ENCODE measurements around the gene C9orf43. TPM values are rescaled to one million over a fixed set of nuclear protein-coding genes. Genes with fewer than 3 reads are reported as not detected.
A peak's percentile ranks its signal among the peaks of the same experiment; 100 is the strongest.
"Not testable (repeated sequence)": the region's sequence is repeated elsewhere in the genome, so short reads cannot be mapped to it uniquely, and the experiment has no call there.

C9orf43 gene
- total RNA-seq, 1 experiment from 2014 or later, result 0.42 TPM

GRCh38 chr9:113421726-113422125, 11.2 kb downstream of the C9orf43 start:
- H3K36me3 ChIP-seq (replicated peaks; ENCODE audit: control insufficient read depth, insufficient read depth, low read length), result no peaks in the 10 kb centered on the region
- no peaks in the 10 kb centered on the region for H3K27me3 ChIP-seq (ENCODE audit: control insufficient read depth, insufficient read depth, low read length)
- no peak for DNase-seq
- H3K4me3 ChIP-seq (ENCODE audit: insufficient read depth, low read depth, low read length), result no peak overlapping the region

- DNase-seq, result no peak
Measured at GRCh38 chr9:113425072-113425471, 14.5 kb downstream of the C9orf43 start.

GRCh38 chr9:113426701-113427100, 16.2 kb downstream of the C9orf43 start:
- Histone ChIP-seq H3K4me3 (ENCODE audit: insufficient read depth, low read depth, low read length) (no peak overlapping the region), H3K36me3 (replicated peaks; ENCODE audit: control insufficient read depth, insufficient read depth, low read length) (no peaks in the 10 kb centered on the region), H3K27me3 (ENCODE audit: control insufficient read depth, insufficient read depth, low read length) (no peaks in the 10 kb centered on the region)
- DNase-seq, result no peak

More at GRCh38 chr9:113425072-113425471, 14.5 kb downstream of the C9orf43 start:
- H3K27me3 ChIP-seq (ENCODE audit: control insufficient read depth, insufficient read depth, low read length), result no peaks in the 10 kb centered on the region
- H3K36me3 ChIP-seq (replicated peaks; ENCODE audit: control insufficient read depth, insufficient read depth, low read length), result no peaks in the 10 kb centered on the region
- no peak overlapping the region for H3K4me3 ChIP-seq (ENCODE audit: insufficient read depth, low read depth, low read length)

- no peaks in the 10 kb centered on the region for H3K36me3 ChIP-seq (replicated peaks; ENCODE audit: control insufficient read depth, insufficient read depth, low read length)
- H3K27me3 ChIP-seq (ENCODE audit: control insufficient read depth, insufficient read depth, low read length), result no peaks in the 10 kb centered on the region
- no peak for DNase-seq
- H3K4me3 ChIP-seq (ENCODE audit: insufficient read depth, low read depth, low read length), result no peak overlapping the region
Measured at GRCh38 chr9:113427629-113428028, 17.1 kb downstream of the C9orf43 start.

GRCh38 chr9:113428062-113428615, 17.6 kb downstream of the C9orf43 start:
- DNase-seq, result no peak
- H3K36me3 ChIP-seq (replicated peaks; ENCODE audit: control insufficient read depth, insufficient read depth, low read length), result no peaks in the 10 kb centered on the region
- no peaks in the 10 kb centered on the region for H3K27me3 ChIP-seq (ENCODE audit: control insufficient read depth, insufficient read depth, low read length)
- H3K4me3 ChIP-seq (ENCODE audit: insufficient read depth, low read depth, low read length), result no peak overlapping the region

GRCh38 chr9:113431191-113431590, 20.6 kb downstream of the C9orf43 start:
- no peak for DNase-seq
- no peaks in the 10 kb centered on the region for H3K27me3 ChIP-seq (ENCODE audit: control insufficient read depth, insufficient read depth, low read length)
- H3K4me3 ChIP-seq (ENCODE audit: insufficient read depth, low read depth, low read length), result no peak overlapping the region
- no peaks in the 10 kb centered on the region for H3K36me3 ChIP-seq (replicated peaks; ENCODE audit: control insufficient read depth, insufficient read depth, low read length)

GRCh38 chr9:113436728-113437515, 26.4 kb downstream of the C9orf43 start:
- no peak for DNase-seq
- H3K27me3 ChIP-seq (ENCODE audit: control insufficient read depth, insufficient read depth, low read length), result no peaks in the 10 kb centered on the region

GRCh38 chr9:113437716-113438115, 27.2 kb downstream of the C9orf43 start:
- not testable (repeated sequence) for H3K4me3 ChIP-seq (ENCODE audit: insufficient read depth, low read depth, low read length); DNase-seq; H3K36me3 ChIP-seq (replicated peaks; ENCODE audit: control insufficient read depth, insufficient read depth, low read length); H3K27me3 ChIP-seq (ENCODE audit: control insufficient read depth, insufficient read depth, low read length)

More at GRCh38 chr9:113436728-113437515, 26.4 kb downstream of the C9orf43 start:
- H3K4me3 ChIP-seq (ENCODE audit: insufficient read depth, low read depth, low read length), result no peak overlapping the region
- H3K36me3 ChIP-seq (replicated peaks; ENCODE audit: control insufficient read depth, insufficient read depth, low read length), result no peaks in the 10 kb centered on the region

GRCh38 chr9:113444736-113445135, 34.2 kb downstream of the C9orf43 start:
- no peak for DNase-seq
- Histone ChIP-seq H3K4me3 (ENCODE audit: insufficient read depth, low read depth, low read length) (no peak overlapping the region), H3K27me3 (ENCODE audit: control insufficient read depth, insufficient read depth, low read length) (no peaks in the 10 kb centered on the region), H3K36me3 (replicated peaks; ENCODE audit: control insufficient read depth, insufficient read depth, low read length) (no peaks in the 10 kb centered on the region)

- Histone ChIP-seq H3K27me3 (ENCODE audit: control insufficient read depth, insufficient read depth, low read length) (no peaks in the 10 kb centered on the region), H3K4me3 (ENCODE audit: insufficient read depth, low read depth, low read length) (no peak overlapping the region), H3K36me3 (replicated peaks; ENCODE audit: control insufficient read depth, insufficient read depth, low read length) (no peaks in the 10 kb centered on the region)
- peak; percentile 58 for DNase-seq
Measured at GRCh38 chr9:113446323-113446740, 35.8 kb downstream of the C9orf43 start.

- Histone ChIP-seq H3K36me3 (replicated peaks; ENCODE audit: control insufficient read depth, insufficient read depth, low read length) (no peaks in the 10 kb centered on the region), H3K27me3 (ENCODE audit: control insufficient read depth, insufficient read depth, low read length) (no peaks in the 10 kb centered on the region), H3K4me3 (ENCODE audit: insufficient read depth, low read depth, low read length) (no peak overlapping the region)
- DNase-seq, result no peak
Measured at GRCh38 chr9:113449376-113449775, 38.8 kb downstream of the C9orf43 start.

GRCh38 chr9:113452113-113452605, 41.6 kb downstream of the C9orf43 start:
- no peak for DNase-seq
- Histone ChIP-seq H3K27me3 (ENCODE audit: control insufficient read depth, insufficient read depth, low read length) (no peaks in the 10 kb centered on the region), H3K4me3 (ENCODE audit: insufficient read depth, low read depth, low read length) (no peak overlapping the region), H3K36me3 (replicated peaks; ENCODE audit: control insufficient read depth, insufficient read depth, low read length) (no peaks in the 10 kb centered on the region)

- H3K4me3 ChIP-seq (ENCODE audit: insufficient read depth, low read depth, low read length), result no peak overlapping the region
- no peaks in the 10 kb centered on the region for H3K27me3 ChIP-seq (ENCODE audit: control insufficient read depth, insufficient read depth, low read length)
- no peak for DNase-seq
- no peaks in the 10 kb centered on the region for H3K36me3 ChIP-seq (replicated peaks; ENCODE audit: control insufficient read depth, insufficient read depth, low read length)
Measured at GRCh38 chr9:113454914-113455761, 44.6 kb downstream of the C9orf43 start.

GRCh38 chr9:113456235-113456634, 45.7 kb downstream of the C9orf43 start:
- DNase-seq, result no peak
- Histone ChIP-seq H3K27me3 (ENCODE audit: control insufficient read depth, insufficient read depth, low read length) (no peaks in the 10 kb centered on the region), H3K4me3 (ENCODE audit: insufficient read depth, low read depth, low read length) (no peak overlapping the region), H3K36me3 (replicated peaks; ENCODE audit: control insufficient read depth, insufficient read depth, low read length) (no peaks in the 10 kb centered on the region)

Measured in H7 (cell line).